Activated CD8-positive, alpha-beta memory T cell treated with anti-CD3 and anti-CD28 coated beads for 24 hours (primary cell): ENCODE measurements around the gene HIPK1.

Experiments
- DNase-seq: peaks from one replicate; pipeline ENCODE4 v3.0.0-alpha.2; 2020

Gene HIPK1

DNA sequence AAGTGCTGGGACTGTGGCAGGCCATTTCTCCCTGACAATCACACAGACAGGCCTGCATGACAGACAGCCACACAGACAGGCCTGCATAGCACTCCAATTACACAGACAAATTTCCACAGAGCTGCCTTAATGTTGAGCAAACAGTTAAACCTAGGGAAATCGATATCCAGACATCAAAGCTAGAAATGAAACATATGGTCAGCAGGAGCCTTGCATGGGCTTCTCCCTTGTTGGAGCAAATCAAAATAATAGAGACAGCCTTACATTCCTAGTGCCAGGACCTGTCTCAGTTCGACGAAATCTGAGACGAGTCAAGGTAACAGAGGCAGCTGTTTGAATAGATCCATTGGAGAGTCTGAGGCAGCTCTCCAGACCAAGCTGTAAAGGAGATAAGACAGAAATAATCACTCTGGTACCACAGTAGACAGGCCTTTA lies 92.6 kb downstream of the HIPK1 start:
- DNase-seq = no peak

DNA sequence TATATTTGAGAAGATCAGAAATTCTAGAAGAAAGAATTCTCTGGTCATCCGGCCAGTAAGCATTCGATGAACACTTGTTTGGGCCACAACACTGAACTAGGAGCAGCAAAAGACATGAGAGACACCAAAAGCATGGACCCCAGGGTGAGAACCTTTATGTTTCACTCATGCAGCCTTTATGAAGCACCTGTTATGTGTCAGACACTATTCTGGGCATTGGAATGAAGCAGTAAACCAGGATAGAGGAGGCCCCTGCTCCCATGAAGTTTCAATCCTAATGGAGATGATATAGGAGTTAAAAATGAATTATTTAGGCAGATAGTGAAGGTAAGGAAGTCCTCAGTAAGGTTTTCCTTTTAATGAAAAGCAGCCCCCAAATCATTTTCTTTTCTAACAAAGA lies 93.8 kb downstream of the HIPK1 start:
- no peak for DNase-seq

DNA sequence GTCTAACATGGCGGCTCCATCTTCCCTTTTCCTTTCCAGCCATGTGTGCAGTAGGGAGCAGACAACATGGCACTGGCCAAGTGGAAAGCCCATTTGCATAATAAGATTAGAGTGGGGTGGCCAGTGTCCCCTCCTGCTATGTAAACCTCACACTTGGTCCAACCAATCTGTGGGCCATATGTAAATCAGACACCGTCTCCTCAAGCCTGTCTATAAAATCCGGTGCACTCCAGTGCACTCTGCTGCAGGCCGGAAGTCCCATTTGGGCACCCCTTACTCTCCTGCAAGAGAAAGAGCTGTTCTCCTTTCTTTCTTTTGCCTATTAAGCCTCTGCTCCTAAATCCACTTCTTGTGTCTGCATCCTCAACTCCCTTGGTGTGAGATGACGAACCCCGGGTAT lies 94.3 kb downstream of the HIPK1 start:
- no peak for DNase-seq

DNA sequence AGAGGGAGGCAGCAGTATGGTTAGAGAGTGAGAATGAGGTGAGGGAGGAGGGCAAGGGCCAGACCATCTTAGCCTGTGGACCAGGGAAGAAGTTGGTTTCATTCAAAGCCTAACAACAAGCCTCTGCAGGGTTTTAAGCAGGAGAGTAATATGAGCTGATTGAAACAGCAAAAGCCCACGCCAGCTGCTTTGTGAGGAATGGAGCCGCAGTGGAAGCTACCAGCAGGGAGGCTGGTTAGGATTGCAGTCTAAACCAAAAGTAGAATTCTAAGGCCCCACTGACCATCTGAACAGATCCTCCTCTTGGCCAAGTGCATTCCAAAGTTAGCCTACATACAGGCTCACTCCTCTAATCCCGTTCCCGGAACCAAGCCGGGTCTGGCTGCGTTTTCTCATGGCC lies 94.9 kb downstream of the HIPK1 start:
- DNase-seq = no peak

DNA sequence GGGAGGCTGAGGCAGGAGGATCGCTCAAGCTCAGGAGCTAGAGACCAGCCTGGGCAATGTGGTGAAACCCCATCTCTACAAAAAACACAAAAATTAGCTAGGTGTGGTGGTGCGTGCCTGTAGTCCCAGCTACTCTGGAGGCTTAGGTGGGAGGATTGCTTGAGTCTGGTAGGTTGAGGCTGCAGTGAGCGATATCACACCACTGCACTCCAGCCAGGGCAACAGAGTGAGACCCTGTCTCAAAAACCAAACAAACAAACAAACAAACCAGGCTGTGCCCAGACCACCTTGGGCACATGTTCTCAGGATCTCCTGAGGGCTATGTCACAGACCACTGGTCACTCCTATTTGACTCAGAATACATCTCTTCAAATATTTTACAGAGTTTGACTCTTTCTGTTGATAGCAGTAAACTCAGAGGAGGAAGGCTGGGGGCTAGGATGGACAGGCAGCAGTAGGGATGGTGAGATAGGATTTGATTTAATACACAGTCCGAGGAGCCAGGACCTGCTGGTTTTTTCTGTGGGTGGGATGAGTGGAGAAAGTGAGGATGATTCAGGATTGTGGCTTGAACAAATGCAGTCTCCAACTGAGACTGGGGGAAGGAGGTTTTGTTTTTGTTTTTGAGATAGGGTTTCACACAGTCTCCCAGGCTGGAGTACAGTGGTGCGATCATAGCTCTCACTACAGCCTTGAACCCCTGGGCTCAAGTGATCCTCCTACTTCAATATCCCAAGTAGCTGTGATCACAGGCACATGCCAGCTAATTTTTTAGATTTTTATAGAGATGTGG lies 96.7 kb downstream of the HIPK1 start:
- DNase-seq = no peak

DNA sequence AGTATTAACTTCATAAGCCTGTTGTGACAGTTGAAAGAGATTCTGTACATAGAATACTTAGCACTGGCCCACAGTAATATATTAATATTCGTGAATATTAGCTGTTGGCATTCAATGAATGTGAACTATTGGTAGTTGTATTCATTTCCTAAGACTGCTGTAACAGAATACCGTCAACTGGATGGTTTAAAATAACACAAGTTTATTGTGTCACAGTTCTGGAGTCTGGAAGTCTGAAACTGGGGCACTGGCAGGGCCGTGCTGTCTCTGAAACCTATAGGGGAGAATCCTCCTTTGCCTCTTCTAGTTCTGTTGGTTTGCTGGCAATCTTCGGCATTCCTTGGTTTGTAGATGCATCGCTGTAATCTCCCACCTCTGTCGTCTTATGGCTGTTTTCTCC lies 97.7 kb downstream of the HIPK1 start:
- DNase-seq = no peak
